HG02642 (cell line): ENCODE data around the gene DHRSX.
"Not testable (repeated sequence)": the region's sequence is repeated elsewhere in the genome, so short reads cannot be mapped to it uniquely, and the experiment has no call there.

Source experiments
- ATAC-seq: cut with Tn5 transposase; IDR thresholded peaks from one replicate; pipeline ENCODE4 v1.9.1; 2021; ENCODE audit warnings: mild to moderate bottlenecking; ENCODE audit not compliant: unreplicated experiment, poor library complexity

Gene DHRSX

DNA sequence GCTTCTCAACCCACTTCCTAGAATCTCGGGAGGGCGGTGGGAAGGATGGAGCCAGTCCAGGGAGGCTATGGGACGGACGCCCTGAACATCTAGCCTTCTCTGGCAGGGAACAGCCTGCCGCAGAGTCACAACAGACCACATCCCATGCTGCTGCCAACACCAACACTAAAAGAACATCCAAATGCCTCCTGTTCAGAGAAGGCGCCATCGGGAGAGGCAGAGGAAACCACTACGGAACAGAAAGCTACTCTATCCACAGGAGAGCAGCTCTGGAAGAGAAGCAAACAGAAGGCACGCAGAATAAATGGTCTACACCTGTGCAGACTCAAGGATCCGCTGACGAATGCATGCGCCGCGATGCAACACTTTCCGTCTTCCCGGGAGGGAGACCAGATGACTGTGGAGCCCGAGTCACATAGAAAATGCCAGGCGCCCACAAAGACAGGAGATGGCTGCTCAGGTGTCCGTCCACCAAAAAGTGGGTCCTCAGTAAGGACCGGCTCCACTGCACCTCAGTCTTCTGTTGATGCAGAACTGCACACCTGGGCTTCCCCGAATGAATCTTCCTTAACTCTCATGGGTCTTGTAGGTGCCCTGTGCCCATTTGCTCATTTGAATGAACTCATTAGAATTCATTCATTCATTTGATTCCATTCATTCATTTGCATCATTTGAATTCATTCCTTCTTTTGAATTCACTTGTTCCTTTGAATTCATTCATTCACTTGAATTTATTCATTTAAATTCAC, 217.5 kb downstream of the DHRSX start:
- no peak for ATAC-seq

DNA sequence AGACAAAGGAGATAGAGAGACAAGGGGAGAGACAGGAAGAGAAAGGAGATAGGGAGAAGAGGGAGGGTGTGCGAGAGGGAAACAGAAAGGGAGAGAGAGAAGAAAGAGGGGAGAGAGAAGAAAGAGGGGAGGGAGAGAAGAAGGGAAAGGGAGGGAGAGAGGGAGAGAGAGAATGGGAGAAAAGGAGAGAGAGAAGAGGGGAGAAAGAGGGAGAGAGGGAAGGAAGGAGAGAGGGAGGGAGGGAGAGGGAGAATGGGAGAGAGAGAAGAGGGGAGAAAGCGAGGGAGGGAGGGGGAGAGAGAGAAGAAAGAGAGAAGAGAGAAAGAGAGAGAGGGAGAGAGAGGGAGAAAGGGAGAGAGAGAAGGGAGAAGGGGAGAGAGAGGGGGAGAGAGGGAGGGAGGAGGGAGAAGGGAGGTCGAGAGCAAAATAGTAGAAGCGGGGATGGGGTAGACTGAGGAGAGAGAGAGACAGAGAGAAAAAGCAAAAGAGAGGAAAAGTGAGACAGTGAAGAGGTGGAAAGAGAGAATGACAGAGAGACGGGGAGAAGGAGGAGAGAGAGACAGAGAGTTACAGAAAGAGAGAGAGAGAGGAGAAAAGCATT, 218.2 kb downstream of the DHRSX start:
- no peak for ATAC-seq

DNA sequence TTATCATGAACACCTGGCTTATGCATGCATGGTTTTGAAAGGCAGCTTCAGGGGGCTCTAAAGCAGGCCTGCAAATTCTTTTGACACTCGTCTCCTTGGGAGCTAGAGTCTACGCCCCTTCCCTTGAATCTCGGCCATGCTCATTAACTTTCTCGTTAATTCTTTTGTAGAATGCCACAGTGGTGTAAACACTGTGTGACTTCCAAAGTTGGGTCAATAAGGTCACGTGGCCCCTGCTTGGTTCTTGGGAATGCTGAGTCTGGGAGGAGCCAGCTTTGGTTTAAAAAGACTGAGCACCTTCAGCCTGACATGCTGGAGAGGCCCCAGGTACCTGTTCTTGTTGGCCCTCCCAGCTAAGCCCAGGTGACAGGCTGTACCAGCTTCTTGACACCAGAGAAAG, 228.4 kb downstream of the DHRSX start:
- ATAC-seq, result no peak

DNA sequence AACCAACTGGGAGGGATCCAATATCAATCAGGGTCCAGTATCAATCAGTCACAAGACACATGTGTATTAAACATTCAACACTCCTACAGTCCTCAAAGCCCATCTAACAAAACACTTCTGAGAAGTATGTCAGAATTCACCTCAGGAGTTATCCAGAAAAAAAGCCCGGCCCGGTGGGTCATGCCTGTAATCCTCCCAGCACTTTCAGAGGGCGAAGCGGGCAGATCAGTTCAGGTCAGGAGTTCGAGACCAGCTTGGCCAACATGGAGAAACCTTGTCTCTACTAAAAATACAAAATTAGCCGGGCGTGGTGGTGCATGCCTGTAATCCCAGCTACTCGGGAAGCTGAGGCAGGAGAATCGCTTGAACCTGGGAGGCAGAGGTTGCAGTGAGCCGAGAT, 229.2 kb downstream of the DHRSX start:
- ATAC-seq, result not testable (repeated sequence)

DNA sequence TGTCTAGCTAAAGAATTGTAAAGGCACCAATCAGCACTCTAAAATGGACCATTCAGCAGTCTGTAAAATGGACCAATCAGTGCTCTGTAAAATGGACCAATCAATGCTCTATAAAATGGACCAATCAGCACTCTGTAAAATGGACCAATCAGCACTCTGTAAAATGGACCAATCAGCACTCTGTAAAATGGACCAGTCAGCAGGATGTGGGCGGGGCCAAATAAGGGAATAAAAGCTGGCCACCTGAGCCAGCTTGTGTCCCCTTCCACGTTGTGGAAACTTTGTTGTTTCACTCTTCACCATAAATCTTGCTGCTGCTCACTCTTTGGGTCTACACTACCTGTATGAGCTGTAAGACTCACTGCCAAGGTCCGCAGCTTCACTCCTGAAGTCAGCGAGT, 230.0 kb downstream of the DHRSX start:
- not testable (repeated sequence) for ATAC-seq

DNA sequence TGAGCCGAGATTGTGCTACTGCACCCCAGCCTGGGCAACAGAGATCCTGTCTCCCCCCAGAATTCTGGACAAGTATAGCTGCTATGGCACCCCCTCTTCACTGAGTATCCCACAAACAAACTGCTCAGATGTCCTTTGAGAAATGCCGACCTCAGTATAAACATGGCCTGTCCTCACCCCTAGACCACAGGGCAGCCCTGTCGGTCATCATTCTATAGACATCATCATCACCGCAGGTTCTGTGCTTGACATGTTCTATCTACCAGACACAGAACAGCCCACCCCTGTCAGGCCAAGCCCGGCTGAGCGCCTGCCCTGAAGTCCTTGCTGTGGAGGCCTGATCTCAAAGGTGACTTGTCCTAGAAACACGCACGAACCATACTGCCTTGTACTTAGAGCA, 232.9 kb downstream of the DHRSX start:
- no peak for ATAC-seq

DNA sequence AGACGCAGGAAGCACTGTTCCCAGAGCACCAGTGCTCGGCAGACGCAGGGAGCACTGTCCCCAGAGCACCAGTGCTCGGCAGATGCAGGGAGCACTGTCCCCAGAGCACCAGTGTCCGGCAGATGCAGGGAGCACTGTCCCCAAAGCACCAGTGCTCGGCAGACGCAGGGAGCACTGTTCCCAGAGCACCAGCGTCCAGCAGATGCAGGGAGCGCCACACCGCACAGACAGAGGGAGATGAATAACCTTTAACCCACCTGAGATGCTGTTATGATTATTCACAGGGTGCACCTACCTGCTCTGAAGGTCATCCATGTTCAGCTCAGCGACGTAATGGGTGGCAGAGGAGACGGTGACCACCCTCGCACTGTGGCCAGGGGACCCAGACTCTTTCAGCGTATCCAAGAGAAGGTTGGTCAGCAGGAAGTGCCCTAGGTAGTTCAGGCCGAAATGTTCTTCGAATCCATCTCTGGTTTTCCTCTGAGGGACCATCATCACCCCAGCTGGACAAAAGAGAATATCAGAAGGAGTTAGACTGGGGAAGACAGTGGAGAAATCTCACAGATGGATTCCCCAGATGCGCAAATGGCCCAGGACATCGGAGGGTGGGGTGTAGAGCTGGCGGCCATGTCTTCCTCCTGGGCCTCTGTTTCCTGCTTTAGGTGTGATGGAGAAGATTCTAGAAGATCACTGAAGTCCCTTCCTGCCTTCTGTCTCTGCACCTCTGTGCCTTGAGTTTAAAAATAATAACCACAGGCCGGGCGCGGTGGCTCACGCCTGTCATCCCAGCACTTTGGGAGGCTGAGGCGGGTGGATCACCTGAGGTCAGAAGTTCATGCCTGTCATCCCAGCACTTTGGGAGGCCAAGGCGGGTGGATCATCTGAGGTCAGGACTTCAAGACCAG, 234.1 kb downstream of the DHRSX start:
- no peak for ATAC-seq

DNA sequence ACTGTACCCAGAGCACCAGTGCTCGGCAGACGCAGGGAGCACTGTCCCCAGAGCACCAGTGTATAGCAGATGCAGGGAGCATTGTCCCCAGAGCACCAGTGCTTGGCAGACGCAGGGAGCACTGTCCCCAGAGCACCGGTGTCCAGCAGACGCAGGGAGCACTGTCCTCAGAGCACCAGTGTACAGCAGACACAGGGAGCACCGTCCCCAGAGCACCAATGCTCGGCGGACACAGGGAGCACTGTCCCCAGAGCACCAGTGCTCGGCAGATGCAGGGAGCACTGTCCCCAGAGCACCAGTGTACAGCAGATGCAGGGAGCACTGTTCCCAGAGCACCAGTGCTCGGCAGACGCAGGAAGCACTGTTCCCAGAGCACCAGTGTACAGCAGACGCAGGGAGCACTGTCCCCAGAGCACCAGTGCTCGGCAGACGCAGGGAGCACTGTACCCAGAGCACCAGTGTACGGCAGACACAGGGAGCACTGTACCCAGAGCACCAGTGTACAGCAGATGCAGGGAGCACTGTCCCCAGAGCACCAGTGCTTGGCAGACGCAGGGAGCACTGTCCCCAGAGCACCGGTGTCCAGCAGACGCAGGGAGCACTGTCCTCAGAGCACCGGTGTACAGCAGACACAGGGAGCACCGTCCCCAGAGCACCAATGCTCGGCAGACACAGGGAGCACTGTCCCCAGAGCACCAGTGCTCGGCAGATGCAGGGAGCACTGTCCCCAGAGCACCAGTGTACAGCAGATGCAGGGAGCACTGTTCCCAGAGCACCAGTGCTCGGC, 234.9 kb downstream of the DHRSX start:
- ATAC-seq, result not testable (repeated sequence)

DNA sequence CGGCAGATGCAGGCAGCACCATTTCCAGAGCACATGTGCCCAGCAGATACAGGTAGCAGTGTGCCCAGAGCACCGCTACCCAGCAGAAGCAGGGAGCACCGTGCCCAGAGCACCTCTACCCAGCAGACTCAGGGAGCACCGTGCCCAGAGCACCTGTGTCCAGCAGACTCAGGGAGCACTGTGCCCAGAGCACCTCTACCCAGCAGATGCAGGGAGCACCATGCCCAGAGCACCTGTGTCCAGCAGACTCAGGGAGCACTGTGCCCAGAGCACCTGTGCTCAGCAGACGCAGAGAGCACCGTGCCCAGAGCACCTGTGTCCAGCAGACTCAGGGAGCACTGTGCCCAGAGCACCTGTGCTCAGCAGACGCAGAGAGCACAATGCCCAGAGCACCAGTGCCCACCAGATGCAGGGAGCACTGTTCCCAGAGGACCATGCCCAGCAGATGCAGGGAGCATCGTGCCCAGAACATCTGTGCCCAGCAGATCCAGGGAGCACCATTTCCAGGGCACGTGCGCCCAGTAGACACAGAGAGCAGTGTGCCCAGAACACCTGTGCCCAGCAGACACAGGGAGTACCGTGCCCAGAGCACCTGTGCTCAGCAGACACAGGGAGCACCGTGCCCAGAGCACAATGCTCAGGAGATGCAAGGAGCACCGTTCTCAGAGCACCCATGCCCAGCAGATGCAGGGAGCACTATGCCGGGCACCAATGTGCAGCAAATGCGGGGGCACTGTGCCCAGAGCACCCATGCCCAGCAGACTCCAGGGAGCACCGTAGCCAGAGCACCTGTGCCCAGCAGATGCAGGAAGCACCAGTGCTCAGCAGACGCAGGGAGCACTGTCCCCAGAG, 236.4 kb downstream of the DHRSX start:
- no peak for ATAC-seq

DNA sequence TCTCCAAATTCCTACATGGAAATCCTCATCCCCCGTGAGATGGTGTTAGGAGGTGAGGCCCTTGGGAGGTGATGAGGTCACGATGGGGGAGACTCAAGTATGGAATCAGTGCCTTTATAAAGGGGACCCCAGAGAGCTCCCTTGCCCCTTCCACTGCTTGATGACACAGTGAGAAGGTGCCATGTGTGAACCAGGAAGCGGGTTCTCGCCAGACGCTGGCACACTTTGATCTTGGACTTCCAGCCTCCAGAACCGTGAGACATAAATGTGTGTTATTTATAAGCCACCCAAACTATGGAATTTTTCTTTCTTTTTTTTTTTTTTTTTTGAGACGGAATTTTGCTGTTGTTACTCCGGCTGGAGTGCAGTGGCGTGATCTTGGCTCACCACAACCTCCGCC, 237.6 kb downstream of the DHRSX start:
- ATAC-seq, result no peak

DNA sequence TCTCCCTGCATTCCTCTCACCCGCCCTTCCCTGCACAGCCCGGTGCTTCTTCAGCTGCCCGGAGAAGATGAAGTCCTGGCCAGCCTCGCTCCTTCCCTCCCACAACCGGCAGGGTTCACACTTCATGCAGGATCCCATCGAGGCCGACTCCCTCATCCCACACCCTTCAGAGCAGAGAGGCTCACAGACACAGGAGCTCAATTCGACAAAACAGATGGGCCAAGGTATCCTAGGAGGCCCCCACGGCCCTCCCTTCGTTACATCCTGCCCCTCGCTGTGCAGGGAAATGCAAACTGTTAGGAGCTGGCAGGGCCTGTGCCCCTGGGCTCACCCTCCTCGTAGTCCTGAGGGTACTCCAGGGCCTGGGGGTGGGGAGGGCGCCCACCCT, 238.1 kb downstream of the DHRSX start:
- ATAC-seq, result no peak

DNA sequence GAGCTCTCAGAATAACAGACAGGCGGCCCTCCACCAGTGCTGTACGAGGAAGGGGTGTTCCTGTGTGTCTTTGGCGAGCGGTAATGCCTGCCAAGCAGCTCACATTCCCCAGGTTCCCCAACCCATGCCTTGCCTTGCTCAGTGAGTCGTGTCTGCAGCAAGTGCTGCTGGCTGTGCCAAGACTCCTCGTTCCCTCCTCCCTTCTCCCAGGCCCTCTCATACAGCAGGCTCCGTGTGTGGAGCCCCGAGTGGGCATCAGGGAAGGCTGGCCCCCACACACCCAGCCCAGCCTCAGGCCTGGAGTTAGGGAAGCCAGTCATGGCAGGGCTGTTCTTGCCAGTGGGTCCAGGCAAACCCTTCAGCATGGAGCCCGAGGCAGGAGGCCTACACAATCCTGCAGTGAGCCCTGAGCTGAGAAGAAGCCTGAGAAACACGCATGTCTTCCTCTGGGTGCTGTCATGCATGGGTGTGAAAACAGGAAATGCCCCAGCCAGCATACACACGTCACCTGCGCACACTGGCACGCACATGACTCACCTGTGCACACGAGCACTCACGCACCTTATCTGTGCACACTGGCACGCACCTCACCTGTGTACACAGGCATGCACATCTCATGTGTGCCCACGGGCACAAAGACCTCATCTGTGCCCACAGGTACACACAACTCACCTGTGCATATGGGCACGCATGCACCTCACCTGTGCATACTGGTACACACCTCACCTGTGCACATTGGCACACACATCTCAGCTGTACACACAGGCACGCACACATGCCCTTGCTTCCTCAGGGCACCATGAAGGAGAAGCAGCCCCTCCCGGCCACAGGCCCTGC, 238.7 kb downstream of the DHRSX start:
- no peak for ATAC-seq

DNA sequence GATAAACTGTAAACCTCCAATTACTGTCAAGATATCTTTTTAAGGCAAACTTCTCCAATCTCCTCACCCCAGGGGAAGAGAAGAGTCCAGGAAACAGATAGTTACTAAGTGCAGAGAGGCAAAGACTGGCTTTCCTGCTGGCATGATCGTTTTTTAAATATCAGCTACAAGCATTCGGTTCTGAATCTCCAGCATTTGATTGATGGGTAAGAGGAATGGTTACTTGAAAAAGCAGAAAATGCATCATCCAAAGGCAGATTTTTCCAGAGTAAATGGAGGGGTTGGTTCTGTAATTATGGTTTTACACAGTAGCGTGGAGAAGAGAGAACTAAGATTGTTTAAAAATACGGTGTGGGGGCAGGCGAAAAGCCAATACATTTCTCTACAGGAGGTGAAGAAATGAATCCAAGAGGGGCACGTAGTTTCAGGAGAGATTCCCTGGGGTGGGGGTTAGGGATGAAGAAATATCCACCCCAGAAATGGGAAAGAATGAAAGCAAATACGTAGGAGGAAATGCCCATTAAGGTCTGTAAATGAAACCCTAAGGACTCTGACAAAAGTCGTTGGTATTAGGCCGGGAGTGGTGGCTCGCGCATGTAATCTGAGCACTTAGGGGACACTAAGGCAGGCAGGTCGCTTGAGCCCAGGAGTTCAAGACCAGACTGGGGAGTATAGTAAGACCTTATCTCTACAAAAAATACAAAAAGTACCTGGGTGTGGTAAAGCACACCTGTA, 248.3 kb downstream of the DHRSX start:
- no peak for ATAC-seq

DNA sequence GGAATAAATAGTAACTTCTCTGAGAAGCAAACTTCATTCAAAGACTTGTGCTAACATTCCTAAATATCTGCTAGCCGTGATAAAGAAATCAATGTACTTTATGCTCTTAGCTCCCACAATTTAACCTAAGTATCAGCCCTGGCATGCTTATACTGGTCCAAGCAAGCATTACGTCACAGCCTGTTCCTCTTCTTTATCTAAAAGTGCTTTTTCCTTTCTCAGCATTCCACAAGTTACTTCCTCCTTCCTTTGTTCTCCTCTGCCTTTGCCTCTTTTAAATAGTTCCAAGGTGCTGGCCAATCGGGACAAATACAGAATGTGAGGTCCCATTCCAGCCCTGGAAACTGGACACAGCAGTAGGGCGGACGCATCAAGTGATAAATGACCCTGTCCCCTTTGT, 249.6 kb downstream of the DHRSX start:
- ATAC-seq, result no peak

DNA sequence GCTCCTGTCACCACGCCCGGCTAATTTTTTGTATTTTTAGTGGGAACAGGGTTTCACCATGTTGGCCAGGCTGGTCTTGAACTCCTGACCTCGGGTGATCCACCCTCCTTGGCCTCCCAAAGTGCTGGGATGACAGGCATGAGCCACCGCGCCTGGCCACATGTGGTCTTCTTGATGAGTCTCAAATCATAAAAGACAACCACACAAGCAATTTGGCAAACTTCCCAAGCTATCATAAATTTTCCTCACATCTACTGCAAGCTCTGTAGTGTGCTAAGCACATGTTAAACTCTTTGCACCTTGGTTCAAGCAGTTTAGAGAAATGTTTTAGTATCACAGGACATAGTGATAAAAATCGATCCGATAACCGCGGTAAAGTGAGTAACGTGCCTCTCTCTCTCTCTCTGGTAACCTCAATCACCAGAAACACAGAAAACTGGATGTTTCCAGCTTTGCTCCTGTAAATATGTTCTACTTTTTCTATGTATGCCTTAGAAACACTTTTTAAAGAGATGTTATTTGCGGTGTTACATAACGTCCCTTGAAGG, 256.8 kb downstream of the DHRSX start:
- ATAC-seq, result no peak

DNA sequence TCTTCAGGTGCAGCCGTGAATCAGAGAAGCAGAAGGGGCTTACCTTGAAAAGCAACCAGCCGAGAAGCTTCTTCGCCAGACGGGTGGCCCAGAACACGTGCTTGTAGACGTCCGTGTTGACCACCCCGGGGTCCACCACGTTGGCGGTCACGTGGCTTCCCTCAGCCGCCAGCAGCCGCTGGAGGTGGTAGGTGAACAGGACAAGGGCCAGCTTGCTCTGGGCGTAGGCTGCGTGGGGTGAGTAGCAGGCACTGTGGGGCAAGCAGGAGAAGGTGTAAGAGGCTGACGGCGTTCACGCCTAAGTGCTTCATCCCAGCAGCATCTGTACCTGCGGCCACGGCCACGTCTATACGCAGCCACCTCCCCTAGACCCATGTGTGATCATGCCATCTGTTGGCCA, 257.8 kb downstream of the DHRSX start:
- ATAC-seq, result no peak

DNA sequence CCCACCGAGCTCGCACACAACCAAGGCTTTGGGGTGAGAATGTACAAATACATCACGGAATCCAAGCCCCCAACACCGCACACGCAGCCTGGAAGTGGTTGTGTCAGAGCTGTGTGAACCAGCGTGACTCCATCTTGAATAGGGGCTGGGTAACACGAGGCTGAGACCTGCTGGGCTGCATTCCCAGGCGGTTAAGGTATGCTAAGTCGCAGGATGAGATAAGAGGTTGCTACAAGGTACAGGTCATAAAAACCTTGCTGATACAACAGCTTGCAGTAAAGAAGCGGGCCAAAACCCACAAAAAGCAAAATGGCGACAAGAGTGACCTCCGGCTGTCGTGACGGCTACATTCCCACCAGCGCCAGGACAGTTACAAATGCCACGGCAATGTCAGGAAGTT, 258.4 kb downstream of the DHRSX start:
- no peak for ATAC-seq

DNA sequence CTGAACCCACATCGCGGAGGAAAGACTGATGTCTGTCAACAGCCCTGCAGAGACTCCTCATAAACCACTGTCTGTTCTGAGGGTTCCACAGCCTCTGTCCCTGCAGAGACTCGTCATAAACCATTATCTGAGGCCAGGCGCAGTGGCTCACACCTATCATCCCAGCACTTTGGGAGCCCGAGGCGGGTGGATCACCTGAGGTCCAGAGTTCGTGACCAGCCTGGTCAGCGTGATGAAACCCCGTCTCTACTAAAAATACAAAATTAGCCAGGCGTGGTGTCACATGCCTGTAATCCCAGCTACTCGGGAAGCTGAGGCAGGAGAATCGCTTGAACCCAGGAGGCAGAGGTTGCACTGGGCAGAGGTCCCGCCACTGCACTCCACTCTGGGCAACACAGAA, 259.3 kb downstream of the DHRSX start:
- ATAC-seq, result not testable (repeated sequence)
